ENCODE results near the gene ANKS1A. TPM values are rescaled to one million over a fixed set of nuclear protein-coding genes. Genes with fewer than 3 reads are reported as not detected.

Gene ANKS1A
- total RNA-seq, 1 experiment from 2014 or later = 26.5 TPM

GRCh38 chr6:35061102-35061615 lies 172.1 kb downstream of the ANKS1A start:
- Histone ChIP-seq H2BK20ac (ENCODE audit: low read depth, low read length, poor library complexity, severe bottlenecking) (no peak overlapping the region), H3K18ac (ENCODE audit: insufficient read length, low read depth, low read length) (no peak overlapping the region), H2AFZ (ENCODE audit: low read length) (no peak overlapping the region), H3T11ph (ENCODE audit: low read length) (no peak overlapping the region), H3K79me1 (ENCODE audit: insufficient read depth, low read depth, low read length, poor library complexity, severe bottlenecking) (no peaks in the 10 kb centered on the region), H3K4ac (ENCODE audit: low read depth, low read length) (no peak overlapping the region), H2BK120ac (ENCODE audit: low read depth, low read length, poor library complexity, severe bottlenecking) (no peak overlapping the region), H3K23me2 (ENCODE audit: insufficient read length, low read depth, low read length, poor library complexity, severe bottlenecking) (no peaks in the 10 kb centered on the region), H3K14ac (ENCODE audit: insufficient read depth, low read length) (no peak overlapping the region), H2BK5ac (ENCODE audit: insufficient read length, low read length) (no peak overlapping the region), H2BK12ac (ENCODE audit: insufficient read length, low read depth, low read length) (no peak overlapping the region), H2BK15ac (ENCODE audit: low read depth, low read length) (no peak overlapping the region), H4K5ac (ENCODE audit: insufficient read length, low read depth, low read length) (no peak overlapping the region), H3K4me1 (ENCODE audit: insufficient read depth, low read length) (no peaks in the 10 kb centered on the region; the same call in 1 of the 2 replicates), H2AK5ac (ENCODE audit: insufficient read length, low read length) (no peak overlapping the region), H3K27me3 (ENCODE audit: insufficient read depth, low read length) (no peaks in the 10 kb centered on the region), H3K27ac (ENCODE audit: insufficient read length, low read depth, low read length) (no peak overlapping the region), H4K8ac (replicated peaks; ENCODE audit: insufficient read length, low read depth, low read length) (no peak overlapping the region), H3K4me2 (ENCODE audit: insufficient read depth, insufficient read length, low read length) (no peak overlapping the region), H4K91ac (ENCODE audit: insufficient read length, low read depth, low read length) (no peak overlapping the region), H3K9me3 (ENCODE audit: control insufficient read depth, low read depth, low read length) (no peaks in the 10 kb centered on the region), H3K23ac (ENCODE audit: insufficient read length, low read depth, low read length) (no peak overlapping the region), H4K20me1 (ENCODE audit: control insufficient read depth, insufficient read depth, insufficient read length) (no peaks in the 10 kb centered on the region), H3K79me2 (ENCODE audit: insufficient read depth, low read length) (no peaks in the 10 kb centered on the region), H3K9ac (ENCODE audit: extremely low read depth, insufficient read length, low read length) (no peak overlapping the region), H3K56ac (ENCODE audit: insufficient read length, low read depth, low read length) (no peak overlapping the region)
- Mint-ChIP-seq H3K27ac (no peak overlapping the region), H3K4me3 (no peak overlapping the region), H3K36me3 (ENCODE audit: insufficient read depth in 1 of 3, low read depth in 3 of 3) (peaks cover 6 to 32% (median 28%) of the 10 kb centered on the region in 3 experiments; a peak in 6 of 7 replicates), H3K9me3 (no peaks in the 10 kb centered on the region; a peak in 1 of 5 replicates), H3K27me3 (ENCODE audit: low read depth) (no peaks in the 10 kb centered on the region), H3K4me1 (peaks cover 5 to 34% of the 10 kb centered on the region in 2 experiments)
- no peak for TF ChIP-seq CTCF (conservative IDR thresholded peaks at IDR 0.05)
- no CpG with 5 or more reads among the region's 9 CpGs for WGBS (ENCODE audit: extremely low coverage, insufficient read length, low lambda C conversion rate)
- DNase-seq = no peak

Measured in H9 (cell line).